Epithelial cell of esophagus (primary cell): ENCODE results near the gene NEURL4.

Experiments
- DNase-seq: peaks from one replicate; pipeline ENCODE4 v3.0.0; 2010; ENCODE audit warnings: low read depth
- H3K4me3 ChIP-seq: 2 replicates; pipeline ENCODE4 v1.5.1; 2011; ENCODE audit warnings: mild to moderate bottlenecking, low read length, control low read depth
- TF ChIP-seq, protein P1 (sequence below): IDR thresholded peaks from 2 replicates; pipeline ENCODE4 v1.5.1; 2011; ENCODE audit warnings: low read depth, mild to moderate bottlenecking, low read length, control low read depth, inconsistent platforms; ENCODE audit not compliant: insufficient read depth; ENCODE audit errors: missing control alignments

The NEURL4 gene

GRCh38 chr17:7294614-7295153 lies 34.5 kb downstream of the NEURL4 start, which contains the start of gene YBX2:
TSS of gene YBX2 (minus strand) at chr17:7294639. CDS start at chr17:7294500, 139 bp downstream.
- peak; percentile 76 for DNase-seq
- TF ChIP-seq, protein P1, sequence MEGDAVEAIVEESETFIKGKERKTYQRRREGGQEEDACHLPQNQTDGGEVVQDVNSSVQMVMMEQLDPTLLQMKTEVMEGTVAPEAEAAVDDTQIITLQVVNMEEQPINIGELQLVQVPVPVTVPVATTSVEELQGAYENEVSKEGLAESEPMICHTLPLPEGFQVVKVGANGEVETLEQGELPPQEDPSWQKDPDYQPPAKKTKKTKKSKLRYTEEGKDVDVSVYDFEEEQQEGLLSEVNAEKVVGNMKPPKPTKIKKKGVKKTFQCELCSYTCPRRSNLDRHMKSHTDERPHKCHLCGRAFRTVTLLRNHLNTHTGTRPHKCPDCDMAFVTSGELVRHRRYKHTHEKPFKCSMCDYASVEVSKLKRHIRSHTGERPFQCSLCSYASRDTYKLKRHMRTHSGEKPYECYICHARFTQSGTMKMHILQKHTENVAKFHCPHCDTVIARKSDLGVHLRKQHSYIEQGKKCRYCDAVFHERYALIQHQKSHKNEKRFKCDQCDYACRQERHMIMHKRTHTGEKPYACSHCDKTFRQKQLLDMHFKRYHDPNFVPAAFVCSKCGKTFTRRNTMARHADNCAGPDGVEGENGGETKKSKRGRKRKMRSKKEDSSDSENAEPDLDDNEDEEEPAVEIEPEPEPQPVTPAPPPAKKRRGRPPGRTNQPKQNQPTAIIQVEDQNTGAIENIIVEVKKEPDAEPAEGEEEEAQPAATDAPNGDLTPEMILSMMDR, result no peak
- H3K4me3 ChIP-seq, result peak within 1 kb of the TSS; percentile 34

GRCh38 chr17:7293816-7294613 lies 35.1 kb downstream of the NEURL4 start:
- no peak overlapping the region for H3K4me3 ChIP-seq
- TF ChIP-seq, protein P1, result no peak
- DNase-seq, result no peak

DNA sequence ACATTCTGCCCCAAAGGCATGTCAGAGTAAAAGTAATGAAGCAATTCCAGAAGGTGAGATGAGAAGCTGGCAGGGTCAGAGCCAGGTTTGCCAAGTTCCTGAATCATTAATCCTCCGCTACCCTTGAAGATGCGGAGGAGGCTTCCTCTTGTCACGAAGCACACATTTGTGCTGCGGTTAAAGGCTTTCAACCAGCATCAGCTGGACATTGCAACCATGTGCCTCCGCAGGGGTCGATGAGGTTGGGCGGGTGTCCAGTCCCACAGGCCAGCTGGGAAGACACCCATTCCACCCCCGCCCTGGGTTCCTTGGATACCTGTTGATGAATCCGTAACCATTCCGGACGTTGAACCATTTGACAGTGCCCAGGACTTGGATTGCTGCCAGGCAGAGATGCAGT lies 36.0 kb downstream of the NEURL4 start:
- peak; percentile 64 for DNase-seq
- TF ChIP-seq, protein P1, result no peak
- no peak overlapping the region for H3K4me3 ChIP-seq

DNA sequence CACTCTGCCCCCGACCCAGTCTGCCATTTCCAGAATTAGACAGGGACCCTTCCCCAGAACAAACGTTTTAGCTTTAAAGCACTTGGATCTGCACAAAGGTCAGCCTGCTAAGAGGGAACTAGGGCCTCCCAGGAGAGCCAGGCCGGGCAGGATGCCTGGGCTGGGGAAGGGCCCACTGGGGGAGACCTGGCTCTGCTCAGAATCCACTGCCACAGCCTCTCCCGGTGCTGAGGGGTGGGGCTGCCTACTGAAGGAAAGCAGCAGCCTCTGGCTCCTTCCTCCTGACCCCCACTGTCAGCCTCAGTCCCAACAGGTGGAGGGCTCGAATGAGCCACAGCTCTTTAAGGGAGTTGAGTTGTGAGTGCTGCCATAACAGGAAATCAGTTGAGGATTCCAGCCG lies 36.4 kb downstream of the NEURL4 start:
- H3K4me3 ChIP-seq, result no peak overlapping the region
- no peak for DNase-seq
- TF ChIP-seq, protein P1, result no peak

- no peak overlapping the region for H3K4me3 ChIP-seq
- no peak for DNase-seq
- TF ChIP-seq, protein P1, result no peak
Observed at GRCh38 chr17:7292194-7292593, 36.9 kb downstream of the NEURL4 start.

GRCh38 chr17:7290685-7291084 lies 38.5 kb downstream of the NEURL4 start:
- no peak for DNase-seq
- no peak overlapping the region for H3K4me3 ChIP-seq
- TF ChIP-seq, protein P1, result no peak
